Measurements from ENCODE around the gene FADS2.
"Not testable (repeated sequence)": the region's sequence is repeated elsewhere in the genome, so short reads cannot be mapped to it uniquely, and the experiment has no call there.

The FADS2 gene

GRCh38 chr11:61882267-61882666 is 54.2 kb downstream of the FADS2 start:
- not testable (repeated sequence) for FAIRE-seq; DNase-seq (ENCODE audit: extremely low spot score, insufficient read length, low read depth)

- no peak for FAIRE-seq
- DNase-seq (ENCODE audit: extremely low spot score, insufficient read length, low read depth), result no peak
Measured at GRCh38 chr11:61882879-61883278, 54.8 kb downstream of the FADS2 start.

- FAIRE-seq (no peak), DNase-seq (ENCODE audit: extremely low spot score, insufficient read length, low read depth) (no peak)
Measured at GRCh38 chr11:61883327-61883726, 55.2 kb downstream of the FADS2 start.

GRCh38 chr11:61883947-61884346 is 55.8 kb downstream of the FADS2 start:
- DNase-seq (ENCODE audit: extremely low spot score, insufficient read length, low read depth) (no peak), FAIRE-seq (no peak)

GRCh38 chr11:61885166-61885778 is 57.2 kb downstream of the FADS2 start:
- DNase-seq (ENCODE audit: extremely low spot score, insufficient read length, low read depth) (no peak), FAIRE-seq (no peak)

GRCh38 chr11:61885784-61886580 is 57.9 kb downstream of the FADS2 start:
- DNase-seq (ENCODE audit: extremely low spot score, insufficient read length, low read depth) (no peak), FAIRE-seq (no peak)

GRCh38 chr11:61886643-61887042 is 58.5 kb downstream of the FADS2 start:
- FAIRE-seq (no peak), DNase-seq (ENCODE audit: extremely low spot score, insufficient read length, low read depth) (no peak)

- DNase-seq (ENCODE audit: extremely low spot score, insufficient read length, low read depth) (no peak), FAIRE-seq (no peak)
Measured at GRCh38 chr11:61887839-61888494, 59.9 kb downstream of the FADS2 start.

GRCh38 chr11:61888590-61888989 is 60.5 kb downstream of the FADS2 start:
- FAIRE-seq, result no peak
- no peak for DNase-seq (ENCODE audit: extremely low spot score, insufficient read length, low read depth)

- FAIRE-seq (no peak), DNase-seq (ENCODE audit: extremely low spot score, insufficient read length, low read depth) (no peak)
Measured at GRCh38 chr11:61889831-61890230, 61.7 kb downstream of the FADS2 start.

GRCh38 chr11:61890529-61891330 is 62.6 kb downstream of the FADS2 start:
- FAIRE-seq, result no peak

GRCh38 chr11:61891331-61892084 is 63.4 kb downstream of the FADS2 start, which contains the start of gene FADS3:
FADS3 (minus strand) TSS chr11:61891545; CDS start chr11:61891381, 164 bp downstream.
- no peak for DNase-seq (ENCODE audit: extremely low spot score, insufficient read length, low read depth)
- FAIRE-seq, result no peak

More at GRCh38 chr11:61890529-61891330, 62.6 kb downstream of the FADS2 start:
- no peak for DNase-seq (ENCODE audit: extremely low spot score, insufficient read length, low read depth)

- DNase-seq (ENCODE audit: extremely low spot score, insufficient read length, low read depth), result no peak
- no peak for FAIRE-seq
Measured at GRCh38 chr11:61892085-61892370, 63.9 kb downstream of the FADS2 start.

GRCh38 chr11:61893981-61894380 is 65.9 kb downstream of the FADS2 start:
- DNase-seq (ENCODE audit: extremely low spot score, insufficient read length, low read depth), result no peak
- no peak for FAIRE-seq

- FAIRE-seq (no peak), DNase-seq (ENCODE audit: extremely low spot score, insufficient read length, low read depth) (no peak)
Measured at GRCh38 chr11:61895046-61895717, 67.1 kb downstream of the FADS2 start.

GRCh38 chr11:61895718-61896059 is 67.6 kb downstream of the FADS2 start:
- FAIRE-seq (no peak), DNase-seq (ENCODE audit: extremely low spot score, insufficient read length, low read depth) (no peak)

- FAIRE-seq (no peak), DNase-seq (ENCODE audit: extremely low spot score, insufficient read length, low read depth) (no peak)
Measured at GRCh38 chr11:61896665-61897386, 68.7 kb downstream of the FADS2 start.

GRCh38 chr11:61897387-61898246 is 69.5 kb downstream of the FADS2 start:
- DNase-seq (ENCODE audit: extremely low spot score, insufficient read length, low read depth) (peak; percentile 72), FAIRE-seq (peak; percentile 52)

Data from GM18507 (cell line).